K562 (cell line): ENCODE measurements around the gene GTF3C1.

Source experiments
- CHD1 ChIP-seq: fragments of 200-600 bp; sonication (generic); IDR thresholded peaks from one replicate; pipeline ENCODE4 v1.6.1; 2012; ENCODE audit warnings: mild to moderate bottlenecking, moderate library complexity, low read length, inconsistent platforms
- CSDE1 ChIP-seq, 2 experiments: fragments of 450-650 bp; IDR thresholded peaks; 2 replicates each; pipeline ENCODE4 v1.6.1; 2016; ENCODE audit warnings: mild to moderate bottlenecking in 1 of 2
- ETV1 ChIP-seq: fragments of 450-650 bp; conservative IDR thresholded peaks from 2 replicates; pipeline ENCODE4 v1.6.1; 2016; ENCODE audit warnings: missing genetic modification characterization, control low read depth, low read depth, missing compliant biosample characterization
- HDGF ChIP-seq: fragments of 450-650 bp; IDR thresholded peaks from 2 replicates; pipeline ENCODE4 v1.6.1; 2016
- HNRNPH1 ChIP-seq: fragments of 200-400 bp; formaldehyde crosslinking; optimal IDR thresholded peaks from 2 replicates; pipeline ENCODE3; 2017; ENCODE audit warnings: low read depth, mild to moderate bottlenecking, low read length, moderate library complexity
- MAFK ChIP-seq: IDR thresholded peaks from 2 replicates; pipeline ENCODE4 v1.6.1; 2011; ENCODE audit warnings: low read length, improper control_type of control experiment
- NONO ChIP-seq, 2 experiments: fragments of 200-400 bp in 1 of 2; fragments of 450-650 bp in 1 of 2; formaldehyde crosslinking in 1 of 2; IDR thresholded peaks; 2 replicates each; pipeline ENCODE4 v1.6.1; 2017; ENCODE audit warnings: low read depth in 2 of 2, mild to moderate bottlenecking in 2 of 2, moderate library complexity in 2 of 2, low read length in 1 of 2
- POLR2A ChIP-seq: fragments of 450-650 bp; conservative IDR thresholded peaks from 2 replicates; pipeline ENCODE4 v1.6.1; 2016
- SRF ChIP-seq, 2 experiments: fragments of 250-450, 450-650 bp in 1 of 2; sonication (Bioruptor Pico) in 1 of 2; sonication (generic) in 1 of 2; formaldehyde crosslinking; IDR thresholded peaks; 2 replicates each; pipeline versions ENCODE4 v1.5.0 to v1.5.1; 2020 to 2022; ENCODE audit warnings: mild to moderate bottlenecking in 1 of 2, missing genetic modification reagents in 1 of 2
- USF2 ChIP-seq: sonication (generic); formaldehyde crosslinking; IDR thresholded peaks from 2 replicates; pipeline ENCODE4 v1.5.0; 2020; ENCODE audit warnings: missing genetic modification reagents
- TF ChIP-seq, protein P1 (sequence below), 3 experiments: IDR thresholded peaks in 2 of 3; conservative IDR thresholded peaks in 1 of 3; 2 replicates each; pipeline ENCODE4 v1.5.1; 2011 to 2012; ENCODE audit warnings: low read length in 3 of 3, mild to moderate bottlenecking in 3 of 3, control low read depth in 2 of 3, improper control_type of control experiment in 1 of 3, inconsistent platforms in 1 of 3, low read depth in 1 of 3, mixed read lengths in 1 of 3, moderate library complexity in 1 of 3; ENCODE audit not compliant: insufficient read depth in 2 of 3
- TF ChIP-seq, protein P2 (sequence below): fragments of 450-650 bp; IDR thresholded peaks from 2 replicates; pipeline ENCODE4 v1.6.1; 2018; ENCODE audit not compliant: partially characterized antibody

GRCh38 chr16:27547134-27547533, 2.6 kb downstream of the GTF3C1 start:
- TF ChIP-seq, protein P1, sequence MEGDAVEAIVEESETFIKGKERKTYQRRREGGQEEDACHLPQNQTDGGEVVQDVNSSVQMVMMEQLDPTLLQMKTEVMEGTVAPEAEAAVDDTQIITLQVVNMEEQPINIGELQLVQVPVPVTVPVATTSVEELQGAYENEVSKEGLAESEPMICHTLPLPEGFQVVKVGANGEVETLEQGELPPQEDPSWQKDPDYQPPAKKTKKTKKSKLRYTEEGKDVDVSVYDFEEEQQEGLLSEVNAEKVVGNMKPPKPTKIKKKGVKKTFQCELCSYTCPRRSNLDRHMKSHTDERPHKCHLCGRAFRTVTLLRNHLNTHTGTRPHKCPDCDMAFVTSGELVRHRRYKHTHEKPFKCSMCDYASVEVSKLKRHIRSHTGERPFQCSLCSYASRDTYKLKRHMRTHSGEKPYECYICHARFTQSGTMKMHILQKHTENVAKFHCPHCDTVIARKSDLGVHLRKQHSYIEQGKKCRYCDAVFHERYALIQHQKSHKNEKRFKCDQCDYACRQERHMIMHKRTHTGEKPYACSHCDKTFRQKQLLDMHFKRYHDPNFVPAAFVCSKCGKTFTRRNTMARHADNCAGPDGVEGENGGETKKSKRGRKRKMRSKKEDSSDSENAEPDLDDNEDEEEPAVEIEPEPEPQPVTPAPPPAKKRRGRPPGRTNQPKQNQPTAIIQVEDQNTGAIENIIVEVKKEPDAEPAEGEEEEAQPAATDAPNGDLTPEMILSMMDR (IDR thresholded peaks at IDR 0.05 in 2 of 3, conservative IDR thresholded peaks at IDR 0.05 in 1 of 3; ENCODE audit: insufficient read depth in 2 of 3, low read depth in 1 of 3, low read length in 3 of 3): no peak
- TF ChIP-seq POLR2A: no peak
- TF ChIP-seq USF2: no peak
- TF ChIP-seq SRF (CRISPR knock-in tag; IDR thresholded peaks at IDR 0.05): no peak
- TF ChIP-seq MAFK: no peak
- TF ChIP-seq, protein P2, sequence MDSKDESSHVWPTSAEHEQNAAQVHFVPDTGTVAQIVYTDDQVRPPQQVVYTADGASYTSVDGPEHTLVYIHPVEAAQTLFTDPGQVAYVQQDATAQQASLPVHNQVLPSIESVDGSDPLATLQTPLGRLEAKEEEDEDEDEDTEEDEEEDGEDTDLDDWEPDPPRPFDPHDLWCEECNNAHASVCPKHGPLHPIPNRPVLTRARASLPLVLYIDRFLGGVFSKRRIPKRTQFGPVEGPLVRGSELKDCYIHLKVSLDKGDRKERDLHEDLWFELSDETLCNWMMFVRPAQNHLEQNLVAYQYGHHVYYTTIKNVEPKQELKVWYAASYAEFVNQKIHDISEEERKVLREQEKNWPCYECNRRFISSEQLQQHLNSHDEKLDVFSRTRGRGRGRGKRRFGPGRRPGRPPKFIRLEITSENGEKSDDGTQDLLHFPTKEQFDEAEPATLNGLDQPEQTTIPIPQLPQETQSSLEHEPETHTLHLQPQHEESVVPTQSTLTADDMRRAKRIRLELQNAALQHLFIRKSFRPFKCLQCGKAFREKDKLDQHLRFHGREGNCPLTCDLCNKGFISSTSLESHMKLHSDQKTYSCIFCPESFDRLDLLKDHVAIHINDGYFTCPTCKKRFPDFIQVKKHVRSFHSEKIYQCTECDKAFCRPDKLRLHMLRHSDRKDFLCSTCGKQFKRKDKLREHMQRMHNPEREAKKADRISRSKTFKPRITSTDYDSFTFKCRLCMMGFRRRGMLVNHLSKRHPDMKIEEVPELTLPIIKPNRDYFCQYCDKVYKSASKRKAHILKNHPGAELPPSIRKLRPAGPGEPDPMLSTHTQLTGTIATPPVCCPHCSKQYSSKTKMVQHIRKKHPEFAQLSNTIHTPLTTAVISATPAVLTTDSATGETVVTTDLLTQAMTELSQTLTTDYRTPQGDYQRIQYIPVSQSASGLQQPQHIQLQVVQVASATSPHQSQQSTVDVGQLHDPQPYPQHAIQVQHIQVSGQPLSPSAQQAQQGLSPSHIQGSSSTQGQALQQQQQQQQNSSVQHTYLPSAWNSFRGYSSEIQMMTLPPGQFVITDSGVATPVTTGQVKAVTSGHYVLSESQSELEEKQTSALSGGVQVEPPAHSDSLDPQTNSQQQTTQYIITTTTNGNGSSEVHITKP: no peak
- no peak for TF ChIP-seq CSDE1 (IDR thresholded peaks at IDR 0.05)
- TF ChIP-seq HNRNPH1: no peak
- no peak for TF ChIP-seq NONO (IDR thresholded peaks at IDR 0.05; ENCODE audit: low read depth in 2 of 2, low read length in 1 of 2)
- no peak for TF ChIP-seq CHD1
- TF ChIP-seq ETV1 (tag): no peak
- TF ChIP-seq HDGF: no peak; the same call in 1 of the 2 replicates
